KOPT-K1 (cell line): ENCODE measurements around the gene TRIM69.
"Not testable (repeated sequence)": the region's sequence is repeated elsewhere in the genome, so short reads cannot be mapped to it uniquely, and the experiment has no call there.

Source experiments
- H3K27ac ChIP-seq: fragments of 200-600 bp; sonication (generic); 2 replicates; pipeline ENCODE4 v1.5.1; 2016; ENCODE audit warnings: antibody characterized with exemption, mild to moderate bottlenecking, low read depth, low read length; ENCODE audit not compliant: poor library complexity, severe bottlenecking
- H3K36me3 ChIP-seq: fragments of 200-600 bp; sonication (generic); 2 replicates; pipeline ENCODE4 v1.5.1; 2017; ENCODE audit warnings: antibody characterized with exemption, mild to moderate bottlenecking, low read length, moderate library complexity; ENCODE audit not compliant: insufficient read depth
- H3K9me3 ChIP-seq: fragments of 200-600 bp; sonication (generic); 2 replicates; pipeline ENCODE4 v1.5.1; 2017; ENCODE audit warnings: antibody characterized with exemption, low read length, mild to moderate bottlenecking; ENCODE audit not compliant: insufficient read depth, poor library complexity, severe bottlenecking

Gene TRIM69

DNA sequence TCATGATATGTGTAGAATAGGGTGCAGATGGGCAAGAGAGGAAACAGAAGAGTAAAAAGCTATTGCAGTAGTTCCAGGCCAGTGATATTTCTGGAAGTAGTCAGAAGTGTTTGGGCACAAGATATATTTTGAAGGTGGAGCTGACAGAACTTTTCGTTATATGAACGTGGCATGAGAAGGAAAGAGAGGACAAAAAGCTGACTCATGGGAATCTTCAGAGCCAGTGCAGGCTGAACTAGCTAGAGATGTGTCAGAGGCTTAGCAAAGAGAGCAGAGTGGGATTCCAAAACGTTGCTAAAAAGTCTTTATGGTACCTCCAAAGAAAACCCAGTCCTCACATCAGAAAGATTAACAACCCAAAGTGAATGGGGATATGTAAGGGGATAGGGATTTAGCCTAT, 28.7 kb downstream of the TRIM69 start:
- Histone ChIP-seq H3K9me3 (no peaks in the 10 kb centered on the region), H3K36me3 (no peaks in the 10 kb centered on the region), H3K27ac (no peak overlapping the region)

DNA sequence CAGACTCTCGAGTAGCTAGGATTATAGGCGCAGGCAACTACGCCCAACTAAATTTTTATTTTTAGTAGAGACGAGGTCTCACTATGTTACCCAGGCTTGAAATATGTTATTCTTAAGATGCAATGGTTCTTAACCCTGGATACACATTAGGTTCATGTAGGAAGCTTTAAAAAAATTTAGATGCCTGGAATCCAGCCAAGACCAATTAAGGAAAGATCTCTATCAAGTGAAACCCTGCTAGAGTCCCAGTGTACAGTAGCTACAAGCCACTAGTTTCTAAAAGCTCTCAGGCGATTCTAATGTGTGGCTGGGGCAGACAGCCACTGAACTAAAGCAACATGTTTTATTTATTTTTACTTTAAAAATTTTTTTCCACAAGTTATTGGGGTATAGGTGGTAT, 33.2 kb downstream of the TRIM69 start:
- H3K36me3 ChIP-seq: no peaks in the 10 kb centered on the region
- peaks cover 10% of the 10 kb centered on the region for H3K9me3 ChIP-seq
- H3K27ac ChIP-seq: no peak overlapping the region

DNA sequence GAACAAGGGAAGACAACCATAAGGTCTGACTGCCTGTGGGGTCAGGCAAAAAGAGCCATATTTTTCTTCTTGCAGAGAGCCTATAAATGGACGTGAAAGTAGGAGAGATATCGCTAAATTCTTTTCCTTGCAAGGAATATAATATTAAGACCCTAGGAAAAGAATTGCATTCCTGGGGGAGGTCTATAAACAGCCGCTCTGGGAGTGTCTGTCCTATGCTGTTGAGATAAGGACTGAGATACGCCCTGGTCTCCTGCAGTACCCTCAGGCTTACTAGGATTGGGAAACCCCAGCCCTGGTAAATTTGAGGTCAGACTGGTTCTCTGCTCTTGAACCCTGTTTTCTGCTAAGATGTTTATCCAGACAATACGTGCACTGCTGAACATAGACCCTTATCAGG, 34.4 kb downstream of the TRIM69 start:
- not testable (repeated sequence) for H3K27ac ChIP-seq, H3K36me3 ChIP-seq, H3K9me3 ChIP-seq

DNA sequence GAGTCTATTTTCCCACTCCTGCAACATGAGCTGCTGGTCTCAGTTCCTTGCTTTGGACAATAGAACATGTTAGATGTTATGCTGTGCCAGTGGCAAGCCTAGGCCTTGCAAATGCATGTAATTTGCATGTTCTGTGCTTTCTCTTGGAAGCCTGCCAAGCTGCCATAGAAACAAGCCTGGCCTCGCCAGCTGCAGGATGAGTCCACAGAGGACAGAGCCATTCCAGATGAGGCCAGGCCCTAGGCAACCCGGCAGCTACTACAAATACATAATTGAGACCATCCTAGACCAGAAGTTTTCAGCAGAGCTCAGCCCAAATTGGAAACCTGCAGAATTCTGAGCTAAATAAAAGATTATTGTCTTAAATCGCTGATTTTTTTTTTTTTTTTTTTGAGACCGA, 39.6 kb downstream of the TRIM69 start:
- peaks cover 5% of the 10 kb centered on the region for H3K9me3 ChIP-seq
- no peak overlapping the region for H3K27ac ChIP-seq
- no peaks in the 10 kb centered on the region for H3K36me3 ChIP-seq

DNA sequence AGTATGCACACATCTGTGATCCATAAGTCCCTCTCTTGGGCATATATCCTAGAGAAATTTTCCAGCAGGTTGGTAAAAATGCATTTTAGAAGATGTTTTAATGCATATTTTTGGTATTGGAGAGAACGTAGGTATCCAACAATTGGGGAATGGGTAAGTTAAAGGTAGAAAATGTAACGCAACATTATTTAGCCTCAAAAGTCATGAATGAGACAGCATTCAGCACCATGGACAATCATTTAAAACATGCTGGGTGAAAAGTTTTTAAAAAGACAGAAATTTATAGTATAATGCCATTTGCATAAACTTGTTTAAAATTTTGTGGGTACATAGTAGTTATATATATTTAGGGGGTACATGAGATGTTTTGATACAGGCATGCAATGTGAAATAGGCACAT, 43.4 kb downstream of the TRIM69 start:
- Histone ChIP-seq H3K36me3 (no peaks in the 10 kb centered on the region), H3K9me3 (no peaks in the 10 kb centered on the region)

DNA sequence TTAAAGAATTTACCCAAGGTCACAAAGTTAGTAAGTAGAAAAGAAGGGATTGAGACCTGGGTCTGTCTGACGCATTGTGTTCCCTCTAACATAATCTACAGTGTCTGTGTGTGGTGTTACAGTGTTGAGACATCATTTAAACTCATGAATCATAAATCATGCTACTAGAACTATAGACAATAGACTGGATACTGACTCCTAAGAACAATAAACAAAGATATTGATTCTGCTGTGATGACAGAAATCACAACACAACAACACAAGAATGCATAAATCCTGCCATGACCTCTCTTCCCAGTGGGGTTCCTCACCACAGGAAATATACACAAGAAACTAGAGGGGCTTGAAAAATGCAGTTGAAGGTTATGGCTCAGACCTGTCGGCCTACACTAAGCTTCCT, 44.3 kb downstream of the TRIM69 start:
- no peaks in the 10 kb centered on the region for H3K36me3 ChIP-seq
- H3K27ac ChIP-seq: no peak overlapping the region
- H3K9me3 ChIP-seq: no peaks in the 10 kb centered on the region

More for the DNA sequence above, 43.4 kb downstream of the TRIM69 start:
- H3K27ac ChIP-seq: no peak overlapping the region

DNA sequence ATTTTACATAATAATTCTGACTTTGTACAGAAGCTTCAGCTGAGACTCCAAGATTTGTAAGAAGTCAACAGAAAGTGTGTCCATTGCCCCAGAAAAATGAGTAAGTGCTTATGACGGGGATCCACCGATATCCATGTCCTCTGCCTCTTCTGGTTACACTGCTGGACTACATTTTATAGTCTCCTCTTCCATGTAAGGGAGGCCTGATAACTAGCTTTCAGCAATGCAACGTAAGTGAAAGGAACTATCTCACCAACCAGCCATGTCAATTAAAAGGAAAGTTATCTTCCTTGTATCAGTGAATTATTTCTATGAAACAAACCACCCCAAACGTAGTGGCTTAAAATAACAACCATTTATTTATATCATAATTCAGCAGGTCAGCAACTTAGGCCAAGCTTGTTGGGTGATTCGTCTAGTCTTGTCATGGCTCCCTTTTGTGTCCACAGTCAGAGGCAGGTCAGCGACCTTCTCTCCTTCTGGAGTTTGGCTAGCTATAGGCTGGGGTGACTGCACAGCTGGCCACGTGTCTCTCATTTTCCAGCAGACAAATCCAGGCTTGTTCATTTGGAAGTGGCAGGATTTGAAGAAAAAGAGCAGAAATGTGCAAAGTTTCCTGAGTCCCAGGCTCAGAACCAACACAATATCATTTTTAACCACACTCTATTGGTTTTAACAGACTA, 44.9 kb downstream of the TRIM69 start:
- Histone ChIP-seq H3K27ac (no peak overlapping the region), H3K36me3 (no peaks in the 10 kb centered on the region), H3K9me3 (no peaks in the 10 kb centered on the region)

DNA sequence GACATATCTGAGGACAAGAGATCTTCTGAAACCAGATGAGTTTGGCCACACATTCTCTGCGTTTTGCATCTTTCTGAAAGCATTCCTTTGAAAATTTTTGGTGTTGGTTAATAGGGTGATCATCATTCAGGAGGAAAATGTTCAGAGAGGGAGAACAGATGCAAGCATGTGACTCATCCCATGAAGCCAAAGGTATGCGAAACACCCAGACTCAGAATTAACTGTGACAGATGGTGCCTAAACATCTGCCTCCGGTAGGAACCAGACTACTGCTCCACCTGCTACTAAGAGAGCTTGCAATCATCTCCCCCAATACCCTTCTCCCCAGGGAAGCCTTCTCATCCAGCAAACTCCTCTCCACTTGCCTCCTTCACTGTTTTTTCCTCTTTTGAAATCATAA, 46.2 kb downstream of the TRIM69 start:
- no peaks in the 10 kb centered on the region for H3K36me3 ChIP-seq
- no peak overlapping the region for H3K27ac ChIP-seq
- H3K9me3 ChIP-seq: no peaks in the 10 kb centered on the region

DNA sequence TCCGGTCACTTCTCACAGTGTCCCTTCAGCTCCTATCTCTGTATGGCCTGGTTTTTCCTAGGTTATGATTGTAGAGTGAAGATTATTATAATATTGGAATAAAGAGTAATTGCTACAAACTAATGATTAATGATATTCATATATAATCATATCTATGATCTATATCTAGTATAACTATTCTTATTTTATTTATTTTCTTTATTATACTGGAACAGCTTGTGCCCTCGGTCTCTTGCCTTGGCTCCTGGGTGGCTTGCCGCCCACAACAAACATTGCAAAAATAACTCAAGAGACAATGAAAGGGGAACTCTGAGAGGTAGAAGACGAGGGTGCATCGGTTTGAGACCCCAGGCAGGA, 48.6 kb downstream of the TRIM69 start:
- H3K27ac ChIP-seq: peak overlapping the region; percentile 66
- H3K9me3 ChIP-seq, H3K36me3 ChIP-seq: not testable (repeated sequence)

DNA sequence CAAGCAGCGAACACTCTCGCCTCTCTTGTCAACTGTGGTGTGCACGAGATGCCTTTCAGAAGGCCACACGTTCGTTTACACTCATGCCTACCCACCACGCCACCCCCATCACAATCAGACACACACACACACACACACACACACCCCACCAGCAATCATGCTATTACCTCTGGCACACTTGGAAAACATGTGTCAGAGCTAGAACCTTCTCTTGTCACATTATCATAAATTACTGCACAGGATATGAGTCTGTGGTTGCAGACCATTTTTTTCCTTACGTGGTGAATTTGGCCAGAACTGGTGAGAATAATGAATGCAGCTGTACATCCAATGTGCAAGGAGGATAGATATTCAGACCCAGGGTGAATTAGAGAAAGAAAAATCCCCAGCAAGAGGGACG, 52.4 kb downstream of the TRIM69 start:
- Histone ChIP-seq H3K9me3 (no peaks in the 10 kb centered on the region), H3K27ac (no peak overlapping the region), H3K36me3 (no peaks in the 10 kb centered on the region)

DNA sequence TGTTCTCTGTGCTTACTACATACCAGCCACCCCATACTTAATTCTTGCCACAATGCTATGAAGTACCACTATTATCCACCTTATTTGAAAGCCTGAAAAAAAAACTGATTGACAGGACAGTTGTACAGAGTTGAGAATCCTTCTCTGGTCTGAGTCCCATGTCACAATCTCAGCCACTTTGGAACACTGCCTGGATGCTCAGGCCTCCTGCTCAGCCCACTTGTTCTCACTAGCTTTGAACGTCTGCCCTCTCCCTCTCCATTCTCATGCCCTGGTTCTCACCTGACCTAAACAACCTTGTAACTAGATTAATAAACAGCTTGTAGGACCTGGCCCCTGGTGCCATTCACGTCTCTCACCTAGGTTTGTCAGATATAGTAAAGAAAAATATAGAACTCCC, 53.9 kb downstream of the TRIM69 start:
- Histone ChIP-seq H3K9me3 (no peaks in the 10 kb centered on the region), H3K36me3 (no peaks in the 10 kb centered on the region), H3K27ac (no peak overlapping the region)

DNA sequence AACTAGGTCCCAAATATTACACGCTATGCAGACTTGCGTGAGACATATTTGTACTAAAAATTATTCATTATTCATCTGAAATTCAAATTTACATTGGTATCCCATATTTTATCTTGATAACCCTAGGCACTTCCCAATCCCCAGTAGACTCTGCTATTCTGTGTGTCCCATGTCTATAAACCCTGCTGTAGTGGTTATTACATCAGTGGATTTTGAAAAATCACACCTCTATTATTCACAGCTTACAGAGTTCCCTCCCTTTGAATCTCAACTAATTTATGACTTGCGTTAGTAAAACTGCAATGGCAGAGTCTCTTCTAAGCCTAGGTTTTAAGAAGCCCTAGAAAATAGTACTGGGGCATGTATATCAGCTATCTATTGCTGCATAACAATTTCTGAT, 54.3 kb downstream of the TRIM69 start:
- Histone ChIP-seq H3K9me3 (no peaks in the 10 kb centered on the region), H3K27ac (no peak overlapping the region), H3K36me3 (no peaks in the 10 kb centered on the region)

DNA sequence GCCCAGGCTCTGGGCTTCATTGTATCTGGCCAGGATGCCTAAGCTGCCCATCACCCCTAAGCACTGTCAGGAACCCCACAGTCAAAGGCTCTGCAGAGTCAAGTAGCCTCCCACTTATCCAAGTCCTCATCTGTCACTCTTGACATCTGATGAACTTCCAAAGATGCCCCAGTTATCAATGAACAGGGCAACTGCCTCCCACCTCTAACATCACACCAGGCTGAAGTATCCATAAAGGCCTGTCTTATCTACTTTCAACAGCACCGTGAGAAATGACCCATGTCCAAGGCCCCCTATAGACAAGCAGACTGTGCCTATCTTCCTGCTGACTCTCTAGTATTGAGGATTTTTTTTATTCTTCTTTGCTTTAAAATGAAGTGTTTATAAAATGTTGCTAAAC, 56.4 kb downstream of the TRIM69 start:
- no peaks in the 10 kb centered on the region for H3K36me3 ChIP-seq
- no peaks in the 10 kb centered on the region for H3K9me3 ChIP-seq
- H3K27ac ChIP-seq: no peak overlapping the region

DNA sequence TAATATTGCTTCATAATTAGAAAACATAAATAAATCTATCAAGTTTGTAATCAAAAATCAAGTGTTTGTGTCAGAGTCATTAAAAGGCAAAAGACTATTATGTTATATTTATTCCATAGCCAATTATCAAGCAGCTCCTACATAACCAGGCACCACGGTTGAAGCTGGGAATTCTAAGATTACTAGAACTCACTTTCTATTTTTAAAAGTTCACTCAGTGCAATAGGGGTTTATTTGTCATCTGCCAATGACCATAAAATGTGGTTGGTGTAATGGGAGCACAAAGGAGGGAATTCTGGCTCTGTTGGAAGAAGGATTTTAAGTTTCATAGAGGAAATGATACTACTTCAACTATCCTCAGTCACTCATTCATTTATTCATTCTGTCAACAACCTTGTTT, 57.7 kb downstream of the TRIM69 start:
- no peaks in the 10 kb centered on the region for H3K36me3 ChIP-seq
- no peaks in the 10 kb centered on the region for H3K9me3 ChIP-seq
- H3K27ac ChIP-seq: no peak overlapping the region

DNA sequence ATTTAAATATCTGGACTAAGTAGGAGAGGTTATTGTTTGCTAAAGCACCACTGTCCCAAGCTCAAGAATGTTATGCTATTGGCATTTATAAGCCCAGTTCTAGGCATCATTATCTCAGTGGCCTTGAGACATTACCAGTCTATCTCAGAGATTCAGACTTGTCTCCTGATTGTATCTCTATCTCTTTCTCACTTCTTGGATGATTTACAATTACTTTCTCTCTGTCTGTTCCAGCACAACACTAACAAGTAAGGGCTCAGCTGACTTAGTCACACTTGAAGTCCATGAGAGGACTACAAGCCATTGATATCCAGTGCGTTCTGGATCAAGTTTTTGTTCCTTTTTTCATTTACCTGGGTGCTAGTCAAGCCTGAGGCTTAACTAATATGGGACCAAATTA, 60.2 kb downstream of the TRIM69 start:
- no peaks in the 10 kb centered on the region for H3K9me3 ChIP-seq
- H3K27ac ChIP-seq: no peak overlapping the region
- no peaks in the 10 kb centered on the region for H3K36me3 ChIP-seq

DNA sequence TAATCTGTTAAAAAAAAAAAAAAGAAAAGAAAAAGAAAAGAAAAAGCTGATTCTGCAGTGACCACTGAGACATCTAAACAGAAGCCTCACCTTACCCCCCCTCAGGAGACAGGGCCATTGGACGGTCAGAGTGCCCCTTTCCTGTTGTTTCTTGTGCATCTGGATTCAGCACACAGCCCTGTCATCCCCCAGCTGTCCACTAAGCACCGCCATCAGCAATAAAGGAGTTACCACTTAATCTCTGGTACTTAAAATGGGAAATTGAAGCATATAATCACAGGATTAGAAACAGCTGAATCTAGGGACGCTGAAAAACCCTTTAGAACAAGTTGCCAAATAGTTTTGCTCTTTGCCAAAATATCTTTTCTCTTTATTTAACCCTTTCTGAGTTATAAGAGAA, 62.5 kb downstream of the TRIM69 start:
- Histone ChIP-seq H3K9me3 (no peaks in the 10 kb centered on the region), H3K27ac (no peak overlapping the region), H3K36me3 (no peaks in the 10 kb centered on the region)

DNA sequence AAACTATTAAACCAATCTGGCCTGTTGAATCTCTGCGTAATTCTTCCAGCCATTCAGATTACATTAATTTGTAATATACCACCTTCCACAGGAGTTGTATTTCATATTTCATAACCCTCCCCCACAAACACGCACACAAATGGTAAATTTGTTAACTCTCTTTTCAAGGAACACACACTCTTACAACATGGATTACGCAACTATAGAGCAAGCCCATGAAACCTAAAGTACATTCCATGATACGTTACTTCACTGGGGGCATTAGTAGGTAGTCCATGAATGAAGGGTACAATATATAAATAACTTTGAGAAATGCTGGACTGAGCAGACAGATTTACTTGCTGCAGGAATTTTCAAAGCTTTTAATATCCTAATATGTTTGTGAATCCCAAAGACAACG, 65.0 kb downstream of the TRIM69 start:
- H3K36me3 ChIP-seq: no peaks in the 10 kb centered on the region
- H3K27ac ChIP-seq: no peak overlapping the region
- H3K9me3 ChIP-seq: no peaks in the 10 kb centered on the region
